ENCODE measurements around the gene MAPK8IP3.

Gene MAPK8IP3

DNA sequence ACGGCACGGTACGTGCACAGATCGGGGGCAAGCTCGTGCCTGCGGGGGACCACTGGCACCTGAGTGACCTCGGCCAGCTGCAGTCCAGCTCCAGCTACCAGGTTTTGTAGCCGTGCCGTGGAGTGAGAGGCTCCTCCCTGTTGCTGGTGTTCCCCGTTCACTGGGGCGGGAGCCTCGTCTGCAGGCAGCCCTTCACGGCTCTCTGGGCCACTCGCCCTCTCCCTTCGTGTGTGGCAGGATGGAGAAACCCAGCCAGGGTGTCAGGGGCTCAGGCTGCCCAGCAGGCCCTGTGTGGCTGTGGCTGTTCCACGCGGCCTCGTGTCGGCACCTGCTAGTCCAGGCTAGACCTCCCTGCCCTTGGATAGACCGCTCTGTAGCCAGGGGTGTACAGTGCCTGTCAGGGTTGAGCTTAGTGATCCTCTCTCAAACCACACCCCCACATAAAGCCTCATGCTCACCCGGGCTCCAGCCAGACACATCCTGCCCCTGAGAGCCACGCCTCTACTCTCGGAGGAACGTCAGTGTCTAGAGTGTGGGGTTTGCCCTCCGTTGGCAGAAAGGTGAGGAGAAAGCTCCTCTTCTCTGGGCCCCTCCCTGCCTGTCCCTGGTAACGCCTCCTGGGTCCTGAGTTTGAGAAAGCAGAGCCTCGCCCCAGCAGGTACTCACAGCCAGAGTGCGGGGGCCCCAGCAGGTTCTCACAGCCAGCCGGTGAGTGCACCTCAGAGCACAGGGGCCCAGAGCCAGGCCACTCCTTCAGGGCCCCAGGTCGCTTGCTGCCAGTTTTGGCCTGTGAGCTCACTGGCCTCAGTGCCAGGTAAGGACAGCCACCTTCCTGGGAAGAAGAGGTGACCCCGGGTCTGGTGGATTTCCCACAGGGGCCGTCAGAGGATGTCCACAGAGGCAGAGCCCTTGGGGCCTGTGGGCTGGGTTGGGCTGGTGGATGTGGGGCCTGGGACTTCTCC is 37.7 kb downstream of the MAPK8IP3 start:
- H3K36me3 Mint-ChIP-seq (ENCODE audit: low read depth): peaks cover 8% of the 10 kb centered on the region
- no peaks in the 10 kb centered on the region for H3K9me3 Mint-ChIP-seq
- no peaks in the 10 kb centered on the region for H3K27me3 Mint-ChIP-seq (ENCODE audit: low read depth)
- H3K4me1 Mint-ChIP-seq: no peaks in the 10 kb centered on the region
- no peak overlapping the region for H3K4me3 Mint-ChIP-seq
- H3K27ac Mint-ChIP-seq: no peak overlapping the region
- TF ChIP-seq, protein P1, sequence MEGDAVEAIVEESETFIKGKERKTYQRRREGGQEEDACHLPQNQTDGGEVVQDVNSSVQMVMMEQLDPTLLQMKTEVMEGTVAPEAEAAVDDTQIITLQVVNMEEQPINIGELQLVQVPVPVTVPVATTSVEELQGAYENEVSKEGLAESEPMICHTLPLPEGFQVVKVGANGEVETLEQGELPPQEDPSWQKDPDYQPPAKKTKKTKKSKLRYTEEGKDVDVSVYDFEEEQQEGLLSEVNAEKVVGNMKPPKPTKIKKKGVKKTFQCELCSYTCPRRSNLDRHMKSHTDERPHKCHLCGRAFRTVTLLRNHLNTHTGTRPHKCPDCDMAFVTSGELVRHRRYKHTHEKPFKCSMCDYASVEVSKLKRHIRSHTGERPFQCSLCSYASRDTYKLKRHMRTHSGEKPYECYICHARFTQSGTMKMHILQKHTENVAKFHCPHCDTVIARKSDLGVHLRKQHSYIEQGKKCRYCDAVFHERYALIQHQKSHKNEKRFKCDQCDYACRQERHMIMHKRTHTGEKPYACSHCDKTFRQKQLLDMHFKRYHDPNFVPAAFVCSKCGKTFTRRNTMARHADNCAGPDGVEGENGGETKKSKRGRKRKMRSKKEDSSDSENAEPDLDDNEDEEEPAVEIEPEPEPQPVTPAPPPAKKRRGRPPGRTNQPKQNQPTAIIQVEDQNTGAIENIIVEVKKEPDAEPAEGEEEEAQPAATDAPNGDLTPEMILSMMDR (IDR thresholded peaks at IDR 0.05; ENCODE audit: unreplicated experiment in 3 of 3): no peak

- Mint-ChIP-seq H3K27ac (no peak overlapping the region), H3K36me3 (ENCODE audit: low read depth) (peaks cover 8% of the 10 kb centered on the region), H3K4me1 (no peaks in the 10 kb centered on the region), H3K9me3 (no peaks in the 10 kb centered on the region), H3K27me3 (ENCODE audit: low read depth) (no peaks in the 10 kb centered on the region), H3K4me3 (no peak overlapping the region)
- TF ChIP-seq, protein P1 (IDR thresholded peaks at IDR 0.05; ENCODE audit: unreplicated experiment in 3 of 3): no peak
Observed at GRCh38 chr16:1744338-1744840, 38.4 kb downstream of the MAPK8IP3 start.

DNA sequence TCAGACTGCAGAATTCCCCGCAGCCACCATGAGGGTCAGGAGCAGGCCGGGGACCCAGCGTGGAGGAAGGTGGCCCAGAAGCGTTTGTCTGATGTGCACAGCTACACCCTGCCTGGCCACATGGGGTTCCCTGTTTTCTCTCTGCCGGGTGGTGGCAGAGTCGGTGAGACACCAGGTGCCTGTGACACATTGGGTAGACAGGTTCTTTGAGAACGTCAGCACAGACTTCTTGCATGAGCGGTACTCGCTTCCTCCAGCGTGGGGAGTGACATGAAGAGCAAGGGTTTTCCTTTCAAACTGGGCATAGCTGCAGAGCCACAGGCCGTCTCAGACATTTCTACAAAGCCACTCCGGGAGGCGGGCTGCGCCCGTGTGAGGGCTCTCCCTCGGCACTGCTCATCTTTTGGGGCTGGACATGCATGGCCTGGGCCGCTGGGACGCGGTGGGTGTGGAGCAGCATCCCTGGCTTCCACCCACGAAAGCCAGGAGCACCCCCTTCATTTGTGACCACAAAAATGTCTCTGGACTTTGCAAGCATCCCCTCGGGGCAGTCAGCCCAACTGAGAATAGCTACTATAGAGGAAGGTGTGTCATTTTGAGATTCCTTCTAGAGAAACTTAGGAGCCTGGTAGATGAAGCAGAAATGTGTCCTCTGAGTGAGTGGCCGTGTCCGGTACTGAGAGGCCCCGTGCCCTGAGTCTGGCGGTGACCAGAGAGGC is 39.3 kb downstream of the MAPK8IP3 start:
- H3K27me3 Mint-ChIP-seq (ENCODE audit: low read depth): no peaks in the 10 kb centered on the region
- H3K4me1 Mint-ChIP-seq: no peaks in the 10 kb centered on the region
- H3K27ac Mint-ChIP-seq: peak overlapping the region in 1 of 3 experiments; percentile 42
- peaks cover 8% of the 10 kb centered on the region for H3K36me3 Mint-ChIP-seq (ENCODE audit: low read depth)
- H3K9me3 Mint-ChIP-seq: no peaks in the 10 kb centered on the region
- H3K4me3 Mint-ChIP-seq: no peak overlapping the region
- TF ChIP-seq, protein P1 (IDR thresholded peaks at IDR 0.05; ENCODE audit: unreplicated experiment in 3 of 3): no peak

DNA sequence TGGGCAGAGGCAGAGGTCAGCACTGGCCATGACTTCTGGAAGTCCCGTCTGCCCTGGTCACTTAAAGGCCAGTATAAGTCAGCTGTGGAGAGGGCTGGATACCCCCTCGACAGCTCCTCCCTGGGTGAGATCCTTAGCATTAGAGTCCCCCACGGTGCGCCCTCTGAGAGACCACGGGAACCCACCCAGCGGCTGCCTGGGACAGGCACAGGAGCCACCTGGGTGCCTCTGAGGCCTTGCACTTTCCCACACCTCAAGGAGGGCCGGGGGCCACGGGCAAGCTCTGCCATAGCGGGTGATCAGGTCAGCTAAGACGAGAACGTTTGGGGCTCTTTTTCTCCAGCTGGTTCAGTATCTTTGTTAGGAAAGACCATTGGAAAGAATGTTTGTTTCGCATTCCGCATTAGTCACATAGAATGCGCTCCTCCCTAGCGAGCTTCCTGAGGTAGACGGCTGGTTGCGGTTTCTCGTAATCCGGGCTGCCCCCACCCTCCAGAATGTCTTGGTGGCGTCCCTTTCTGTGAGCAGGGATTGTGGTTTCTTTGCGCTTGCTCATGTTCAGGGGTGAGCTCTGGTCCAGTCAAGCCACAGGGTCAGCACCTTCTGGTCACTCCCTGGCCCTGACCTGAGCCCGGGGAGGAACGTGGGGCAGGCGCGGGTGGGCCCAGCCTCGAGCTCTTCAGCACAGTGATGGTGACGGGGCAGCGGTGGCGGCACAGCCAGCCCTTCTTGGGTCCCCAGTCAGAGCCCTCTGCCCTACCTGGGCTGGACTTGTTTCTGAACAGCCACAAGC is 40.1 kb downstream of the MAPK8IP3 start:
- Mint-ChIP-seq H3K36me3 (ENCODE audit: low read depth) (peaks cover 8% of the 10 kb centered on the region), H3K4me3 (no peak overlapping the region), H3K4me1 (no peaks in the 10 kb centered on the region), H3K9me3 (no peaks in the 10 kb centered on the region), H3K27ac (peak overlapping the region in 2 of 3 experiments; percentile 41 to 42), H3K27me3 (ENCODE audit: low read depth) (no peaks in the 10 kb centered on the region)
- TF ChIP-seq, protein P1 (IDR thresholded peaks at IDR 0.05; ENCODE audit: unreplicated experiment in 3 of 3): no peak

DNA sequence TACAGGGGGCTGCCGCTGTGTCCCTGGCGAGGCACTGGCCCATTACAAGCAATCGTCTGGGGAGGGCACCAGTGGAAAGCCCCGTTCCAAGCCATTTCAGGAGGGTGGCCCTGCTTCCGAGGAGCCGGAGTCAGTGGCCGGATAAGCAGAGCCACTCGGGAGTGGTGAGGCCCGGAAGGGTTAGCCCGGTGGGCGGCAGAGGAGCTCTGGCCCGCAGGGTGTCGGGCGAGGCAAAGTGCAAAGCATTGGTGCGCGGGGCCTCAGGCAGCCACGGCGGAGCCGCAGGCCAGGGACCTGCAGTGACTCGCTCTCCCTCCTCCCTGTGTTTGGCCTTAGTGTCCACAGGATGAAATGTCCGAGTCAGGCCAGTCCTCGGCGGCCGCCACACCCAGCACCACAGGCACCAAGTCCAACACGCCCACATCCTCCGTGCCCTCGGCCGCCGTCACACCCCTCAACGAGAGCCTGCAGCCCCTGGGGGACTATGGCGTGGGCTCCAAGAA is 40.7 kb downstream of the MAPK8IP3 start:
- TF ChIP-seq, protein P1 (IDR thresholded peaks at IDR 0.05; ENCODE audit: unreplicated experiment in 3 of 3): no peak
- Mint-ChIP-seq H3K27ac (no peak overlapping the region), H3K4me1 (no peaks in the 10 kb centered on the region)

More for the DNA sequence above, 40.7 kb downstream of the MAPK8IP3 start:
- Mint-ChIP-seq H3K27me3 (ENCODE audit: low read depth) (no peaks in the 10 kb centered on the region), H3K36me3 (ENCODE audit: low read depth) (peaks cover 14% of the 10 kb centered on the region), H3K9me3 (no peaks in the 10 kb centered on the region), H3K4me3 (no peak overlapping the region)
